ENCODE measurements around the gene ATG9B. TPM values are rescaled to one million over a fixed set of nuclear protein-coding genes. Genes with fewer than 3 reads are reported as not detected.
"Not testable (repeated sequence)": the region's sequence is repeated elsewhere in the genome, so short reads cannot be mapped to it uniquely, and the experiment has no call there.

ATG9B gene
- total and polyA plus RNA-seq, 5 experiments from 2014 or later: 9.2 to 42.2 (median 34.6) TPM

DNA sequence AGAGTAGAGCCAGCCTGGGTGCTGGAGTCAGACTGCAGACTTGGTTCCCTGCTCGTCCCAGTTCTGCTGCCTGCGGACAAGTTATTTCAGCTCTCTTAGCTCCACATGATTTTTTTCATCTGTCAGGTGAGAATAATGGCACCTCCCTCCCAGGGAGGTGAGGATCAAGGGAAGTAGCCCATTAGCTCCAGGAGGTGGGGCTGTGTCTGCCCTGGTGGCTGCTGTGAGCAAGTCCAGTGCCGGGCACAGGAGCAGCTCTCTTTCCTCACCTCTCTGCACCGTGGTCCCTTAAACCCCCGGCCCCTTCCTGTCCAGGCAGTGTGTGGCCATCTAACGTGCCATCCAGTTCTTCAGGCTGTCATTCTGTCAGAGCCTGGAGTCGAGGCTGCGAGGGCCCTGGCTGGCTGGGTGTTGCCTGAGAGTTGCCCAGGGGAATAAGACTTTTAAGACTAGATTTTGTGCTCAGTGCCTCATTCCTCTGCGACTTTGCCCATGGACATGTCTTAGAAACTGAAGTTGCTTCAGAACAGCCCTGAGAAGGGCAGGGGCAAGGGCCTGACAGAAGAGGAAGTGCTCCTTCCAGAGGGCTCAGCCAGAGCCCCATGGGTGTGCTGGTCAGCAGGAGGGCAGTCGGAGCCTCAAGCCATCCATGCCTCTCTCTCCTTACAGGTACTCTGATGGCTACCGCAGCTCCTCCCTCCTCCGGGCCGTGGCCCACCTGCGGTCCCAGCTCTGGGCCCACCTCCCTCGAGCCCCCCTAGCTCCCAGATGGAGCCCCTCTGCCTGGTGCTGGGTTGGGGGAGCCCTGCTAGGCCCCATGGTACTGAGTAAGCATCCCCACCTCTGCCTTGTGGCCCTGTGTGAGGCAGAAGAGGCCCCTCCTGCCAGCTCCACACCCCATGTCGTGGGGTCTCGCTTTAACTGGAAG is 8.9 kb upstream of the ATG9B start:
- H3K27me3 Mint-ChIP-seq: no peaks in the 10 kb centered on the region
- peak overlapping the region in 1 of 10 donors; percentile 47 for H3K27ac Mint-ChIP-seq
- ATAC-seq (no peak), DNase-seq (no peak)
- peaks cover 0 to 38% (median 7%) of the 10 kb centered on the region in 3 donors for H3K36me3 Mint-ChIP-seq
- no peaks in the 10 kb centered on the region for H3K9me3 Mint-ChIP-seq
- POLR2A ChIA-PET: no interaction called here
- no peak overlapping the region for H3K4me3 Mint-ChIP-seq
- H3K4me1 Mint-ChIP-seq: peaks cover 5 to 24% (median 19%) of the 10 kb centered on the region in 4 donors

- Mint-ChIP-seq H3K27ac (peak overlapping the region in 1 of 10 donors; percentile 23), H3K4me3 (peak overlapping the region in 1 of 10 donors; percentile 56)
Observed at GRCh38 chr7:151031011-151031410, 6.7 kb upstream of the ATG9B start.

GRCh38 chr7:151028948-151029501 is 4.7 kb upstream of the ATG9B start:
- Mint-ChIP-seq H3K27ac (peak overlapping the region; percentile 95 to 100 (median 99)), H3K4me3 (peak overlapping the region; percentile 86 to 98 (median 95)), H3K9me3 (no peaks in the 10 kb centered on the region), H3K27me3 (peaks cover 0 to 2% (median 0%) of the 10 kb centered on the region in 5 donors), H3K4me1 (peaks cover 10 to 34% (median 28%) of the 10 kb centered on the region in 4 donors), H3K36me3 (peaks cover 0 to 20% (median 2%) of the 10 kb centered on the region in 3 donors)
- ATAC-seq (no peak), DNase-seq (no peak)
- POLR2A ChIA-PET: interaction anchor here (0.7 to 3.5 kb wide), 14 partner anchors 11 to 55 kb away, joined by 3 to 54 read pairs (median 8); partner anchors contain the start of genes CDK5, FASTK and SLC4A2

More at GRCh38 chr7:151031011-151031410, 6.7 kb upstream of the ATG9B start:
- POLR2A ChIA-PET: no interaction called here
- Mint-ChIP-seq H3K9me3 (no peaks in the 10 kb centered on the region), H3K36me3 (peaks cover 0 to 25% (median 2%) of the 10 kb centered on the region in 3 donors), H3K27me3 (no peaks in the 10 kb centered on the region), H3K4me1 (peaks cover 10 to 34% (median 28%) of the 10 kb centered on the region in 4 donors)
- DNase-seq: no peak
- ATAC-seq: no peak

GRCh38 chr7:151028131-151028947 is 4.0 kb upstream of the ATG9B start, which contains the start of gene ABCB8:
ABCB8 (plus strand) TSS chr7:151028450; CDS start chr7:151028516, 66 bp downstream.
- POLR2A ChIA-PET: interaction anchor here (0.6 to 3.5 kb wide), 18 partner anchors 10 to 1157 kb away, joined by 3 to 54 read pairs (median 6); partner anchors contain the start of genes CDK5, FASTK and SLC4A2
- H3K27me3 Mint-ChIP-seq: peaks cover 0 to 2% (median 0%) of the 10 kb centered on the region in 5 donors
- H3K27ac Mint-ChIP-seq: peak within 1 kb of the TSS; percentile 95 to 100 (median 99)
- peaks cover 10 to 34% (median 28%) of the 10 kb centered on the region in 4 donors for H3K4me1 Mint-ChIP-seq
- DNase-seq: peak; percentile 86 to 100 (median 99)
- peak; percentile 86 to 96 for ATAC-seq
- peak within 1 kb of the TSS; percentile 86 to 98 (median 95) for H3K4me3 Mint-ChIP-seq
- no peaks in the 10 kb centered on the region for H3K9me3 Mint-ChIP-seq
- peaks cover 0 to 20% (median 2%) of the 10 kb centered on the region in 3 donors for H3K36me3 Mint-ChIP-seq

DNA sequence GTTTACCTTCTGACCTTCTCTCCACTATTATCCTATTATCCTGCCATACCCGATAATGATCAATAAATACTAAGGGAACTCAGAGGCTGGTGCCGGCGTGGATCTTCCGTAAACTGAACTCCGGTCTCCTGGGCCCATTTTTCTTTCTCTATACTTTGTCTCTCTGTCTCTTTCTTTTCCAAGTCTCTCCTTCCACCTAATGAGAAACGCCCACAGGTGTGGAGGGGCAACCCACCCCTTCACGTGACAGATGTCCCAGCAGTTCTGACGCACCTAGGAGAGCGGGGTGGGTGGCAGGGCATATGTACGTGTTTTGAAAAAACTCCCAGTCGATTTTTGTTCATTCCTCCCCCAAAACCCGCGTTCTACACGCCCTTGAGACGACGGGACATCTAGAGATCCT is 3.4 kb upstream of the ATG9B start:
- Mint-ChIP-seq H3K36me3 (peaks cover 0 to 15% (median 2%) of the 10 kb centered on the region in 3 donors), H3K4me1 (peaks cover 10 to 34% (median 28%) of the 10 kb centered on the region in 4 donors), H3K4me3 (peak overlapping the region; percentile 86 to 98 (median 95)), H3K27ac (peak overlapping the region; percentile 95 to 100 (median 99))
- not testable (repeated sequence) for DNase-seq, H3K27me3 Mint-ChIP-seq, H3K9me3 Mint-ChIP-seq
- POLR2A ChIA-PET: interaction anchor here (0.6 to 3.5 kb wide), 16 partner anchors 10 to 1156 kb away, joined by 3 to 54 read pairs (median 6); partner anchors contain the start of genes CDK5, FASTK and SLC4A2
- ATAC-seq: peak in 1 of 2 donors; percentile 53

DNA sequence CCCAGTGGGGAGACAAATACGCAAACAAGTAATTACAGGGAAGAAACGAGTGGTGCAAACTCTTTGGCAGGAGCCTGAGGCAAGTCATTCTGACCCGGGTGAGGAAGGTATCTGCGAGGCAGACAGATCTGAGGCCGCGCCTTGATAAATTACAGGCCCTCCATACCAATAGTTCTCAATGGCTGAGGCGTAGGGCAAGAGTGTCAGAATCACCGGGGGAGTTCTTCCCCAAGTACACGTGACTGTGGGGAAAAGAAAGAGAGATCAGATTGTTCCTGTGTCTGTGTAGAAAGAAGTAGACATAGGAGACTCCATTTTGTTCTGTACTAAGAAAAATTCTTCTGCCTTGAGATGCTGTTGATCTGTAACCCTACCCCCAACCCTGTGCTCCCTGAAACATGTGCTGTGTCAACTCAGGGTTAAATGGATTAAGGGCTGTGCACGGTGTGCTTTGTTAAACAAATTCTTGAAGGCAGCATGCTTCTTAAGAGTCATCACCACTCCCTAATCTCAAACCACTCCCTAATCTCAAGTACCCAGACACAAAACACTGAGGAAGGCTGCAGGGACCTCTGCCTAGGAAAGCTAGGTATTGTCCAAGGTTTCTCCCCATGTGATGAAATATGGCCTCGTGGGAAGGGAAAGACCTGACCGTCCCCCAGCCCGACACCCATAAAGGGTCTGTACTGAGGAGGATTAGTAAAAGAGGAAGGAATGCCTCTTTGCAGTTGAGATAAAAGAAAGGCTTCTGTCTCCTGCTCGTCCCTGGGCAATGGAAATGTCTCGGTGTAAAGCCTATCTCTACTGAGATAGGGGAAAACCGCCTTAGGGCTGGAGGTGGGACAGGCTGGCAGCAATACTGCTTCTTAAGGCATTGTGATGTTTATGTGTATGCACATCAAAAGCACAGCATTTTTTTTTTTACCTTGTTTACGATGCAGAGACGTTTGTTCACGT is 2.8 kb upstream of the ATG9B start:
- not testable (repeated sequence) for ATAC-seq, H3K9me3 Mint-ChIP-seq, DNase-seq, H3K36me3 Mint-ChIP-seq, H3K27me3 Mint-ChIP-seq
- POLR2A ChIA-PET: interaction anchor here (1.0 to 3.5 kb wide), 5 partner anchors 9 to 53 kb away, joined by 3 to 54 read pairs (median 16); no protein-coding TSS in a partner anchor
- Mint-ChIP-seq H3K4me1 (peaks cover 9 to 33% (median 27%) of the 10 kb centered on the region in 4 donors), H3K27ac (peak overlapping the region; percentile 95 to 100 (median 99)), H3K4me3 (peak overlapping the region; percentile 86 to 98 (median 95))

DNA sequence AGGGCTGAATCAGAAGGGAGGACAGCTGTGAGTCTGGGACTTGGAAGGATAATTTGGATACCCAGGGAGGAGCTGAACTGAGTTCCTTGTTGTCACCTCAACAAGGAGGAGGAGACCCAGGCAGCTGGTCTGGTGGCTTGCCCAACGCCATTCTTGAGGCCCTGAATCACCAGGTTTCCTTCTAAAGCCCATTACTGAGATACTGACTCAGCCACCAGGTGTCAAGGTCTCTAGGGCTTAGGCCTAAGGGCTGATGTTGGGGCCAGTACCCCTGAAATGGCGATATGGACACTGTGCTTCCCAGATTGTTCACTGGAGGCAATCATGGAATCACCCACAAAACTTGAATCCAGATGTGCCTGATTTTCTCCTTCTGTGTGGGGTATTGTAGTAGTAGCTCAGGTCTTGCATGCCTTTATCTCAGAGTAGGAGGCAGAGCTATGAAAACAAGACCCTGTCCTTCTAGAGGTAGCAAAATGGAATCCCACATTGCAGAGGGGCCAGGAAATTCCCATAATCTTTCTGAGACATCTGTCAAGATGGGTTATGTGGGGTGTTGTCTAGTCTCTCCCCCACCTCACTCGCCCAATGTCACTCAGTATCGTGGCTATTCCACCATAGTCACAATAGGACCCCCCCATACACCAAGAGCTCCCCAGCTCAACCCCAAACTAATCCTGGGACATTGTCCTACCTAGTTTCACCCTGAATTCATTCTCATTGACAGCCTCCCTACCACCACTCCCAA is 1.8 kb upstream of the ATG9B start:
- peak overlapping the region; percentile 44 to 100 (median 99) for H3K27ac Mint-ChIP-seq
- H3K27me3 Mint-ChIP-seq: peaks cover 0 to 4% (median 0%) of the 10 kb centered on the region in 5 donors
- H3K9me3 Mint-ChIP-seq: no peaks in the 10 kb centered on the region
- POLR2A ChIA-PET: interaction anchor here (0.9 to 3.5 kb wide), 2 partner anchors 8 to 12 kb away, joined by 3 to 37 read pairs; no protein-coding TSS in a partner anchor
- no peak for ATAC-seq
- DNase-seq: no peak
- peaks cover 8 to 27% (median 23%) of the 10 kb centered on the region in 4 donors for H3K4me1 Mint-ChIP-seq
- peaks cover 0 to 2% (median under 1%) of the 10 kb centered on the region in 3 donors for H3K36me3 Mint-ChIP-seq
- H3K4me3 Mint-ChIP-seq: peak overlapping the region in 3 of 10 donors; percentile 1 to 21 (median 14)

DNA sequence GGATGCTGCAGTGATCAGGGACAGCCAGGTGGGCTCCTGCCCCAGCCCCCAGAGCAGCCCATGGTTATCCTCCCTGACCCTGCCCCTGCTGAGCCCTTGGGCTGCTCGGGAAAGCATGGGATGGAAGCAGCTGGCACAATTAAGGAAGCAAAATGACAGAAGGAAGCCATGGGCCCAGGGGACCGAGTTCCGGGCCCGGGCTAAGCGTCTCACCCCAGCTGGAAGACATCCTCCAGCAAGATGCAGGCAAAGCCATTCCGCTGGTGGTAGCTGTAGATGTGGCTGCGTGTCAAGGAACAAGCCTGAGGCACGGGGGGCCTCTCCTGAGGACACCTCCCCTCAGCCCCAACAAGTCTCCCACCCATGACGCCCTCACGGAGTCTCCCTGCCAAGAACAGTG is 1.1 kb downstream of the ATG9B start:
- no peak for DNase-seq
- Mint-ChIP-seq H3K27ac (peak overlapping the region in 3 of 10 donors; percentile 7 to 51 (median 29)), H3K4me1 (peaks cover 14 to 24% (median 20%) of the 10 kb centered on the region in 4 donors), H3K36me3 (no peaks in the 10 kb centered on the region), H3K9me3 (no peaks in the 10 kb centered on the region), H3K27me3 (peaks cover 0 to 8% (median 0%) of the 10 kb centered on the region in 5 donors), H3K4me3 (no peak overlapping the region)
- ATAC-seq: no peak
- POLR2A ChIA-PET: interaction anchor here (0.7 to 1.4 kb wide), 2 partner anchors 9 to 48 kb away, joined by 3 to 4 read pairs; no protein-coding TSS in a partner anchor

GRCh38 chr7:151020231-151020630 is 4.1 kb downstream of the ATG9B start:
- peak overlapping the region in 4 of 10 donors; percentile 39 to 97 (median 66) for H3K4me3 Mint-ChIP-seq
- no peaks in the 10 kb centered on the region for H3K9me3 Mint-ChIP-seq
- ATAC-seq: no peak
- POLR2A ChIA-PET: interaction anchor here (2.2 to 5.1 kb wide), 4 partner anchors 8 to 47 kb away, joined by 8 to 65 read pairs (median 32); partner anchors contain the start of gene ABCB8
- H3K27me3 Mint-ChIP-seq: peaks cover 0 to 8% (median 0%) of the 10 kb centered on the region in 5 donors
- no peaks in the 10 kb centered on the region for H3K36me3 Mint-ChIP-seq
- DNase-seq: no peak
- peak overlapping the region in 1 of 10 donors; percentile 11 for H3K27ac Mint-ChIP-seq
- peaks cover 31 to 45% (median 37%) of the 10 kb centered on the region in 4 donors for H3K4me1 Mint-ChIP-seq

- DNase-seq: no peak
- Mint-ChIP-seq H3K4me1 (peaks cover 37 to 56% (median 49%) of the 10 kb centered on the region in 4 donors), H3K27ac (peak overlapping the region in 5 of 10 donors; percentile 40 to 99 (median 87)), H3K27me3 (peaks cover 0 to 5% (median 0%) of the 10 kb centered on the region in 5 donors), H3K9me3 (no peaks in the 10 kb centered on the region), H3K36me3 (no peaks in the 10 kb centered on the region), H3K4me3 (peak overlapping the region in 9 of 10 donors; percentile 34 to 97 (median 75))
- ATAC-seq: no peak
- POLR2A ChIA-PET: interaction anchor here (1.1 to 5.1 kb wide), 13 partner anchors 9 to 73 kb away, joined by 3 to 65 read pairs (median 6); partner anchors contain the start of genes ABCB8 and TMUB1
Observed at GRCh38 chr7:151019130-151019447, 5.2 kb downstream of the ATG9B start.
